HG03139 (cell line): ENCODE measurements around the gene GNAT3.

Experiments used
- ATAC-seq: cut with Tn5 transposase; IDR thresholded peaks from one replicate; pipeline ENCODE4 v1.9.1; 2021; ENCODE audit not compliant: unreplicated experiment

The GNAT3 gene

GRCh38 chr7:80467069-80467468 lies 44.8 kb downstream of the GNAT3 start:
- no peak for ATAC-seq

- ATAC-seq: no peak
Observed at GRCh38 chr7:80466636-80467035, 45.2 kb downstream of the GNAT3 start.

GRCh38 chr7:80464211-80464610 lies 47.7 kb downstream of the GNAT3 start:
- ATAC-seq: no peak

- no peak for ATAC-seq
Observed at GRCh38 chr7:80463272-80463920, 48.5 kb downstream of the GNAT3 start.

- ATAC-seq: no peak
Observed at GRCh38 chr7:80460857-80461256, 51.0 kb downstream of the GNAT3 start.

GRCh38 chr7:80459776-80460510 lies 51.9 kb downstream of the GNAT3 start:
- no peak for ATAC-seq

GRCh38 chr7:80458822-80459725 lies 52.8 kb downstream of the GNAT3 start:
- ATAC-seq: no peak

- ATAC-seq: no peak
Observed at GRCh38 chr7:80453699-80454340, 58.0 kb downstream of the GNAT3 start.

GRCh38 chr7:80450621-80451308 lies 61.1 kb downstream of the GNAT3 start:
- ATAC-seq: no peak

- no peak for ATAC-seq
Observed at GRCh38 chr7:80449836-80450235, 62.0 kb downstream of the GNAT3 start.

GRCh38 chr7:80445351-80445750 lies 66.5 kb downstream of the GNAT3 start:
- no peak for ATAC-seq

GRCh38 chr7:80444811-80445210 lies 67.1 kb downstream of the GNAT3 start:
- ATAC-seq: no peak

GRCh38 chr7:80443325-80443724 lies 68.5 kb downstream of the GNAT3 start:
- ATAC-seq: no peak

- no peak for ATAC-seq
Observed at GRCh38 chr7:80440883-80441282, 71.0 kb downstream of the GNAT3 start.

GRCh38 chr7:80439894-80440821 lies 71.7 kb downstream of the GNAT3 start:
- no peak for ATAC-seq

GRCh38 chr7:80435521-80435920 lies 76.3 kb downstream of the GNAT3 start:
- ATAC-seq: no peak

GRCh38 chr7:80434047-80434446 lies 77.8 kb downstream of the GNAT3 start:
- no peak for ATAC-seq

GRCh38 chr7:80432166-80432565 lies 79.7 kb downstream of the GNAT3 start:
- ATAC-seq: no peak

GRCh38 chr7:80429181-80429580 lies 82.7 kb downstream of the GNAT3 start:
- ATAC-seq: no peak
